Activated B cell treated with CpG ODN at 0.5 μM for 24 hours (primary cell): ENCODE data around the gene R3HDM2. TPM values are rescaled to one million over a fixed set of nuclear protein-coding genes. Genes with fewer than 3 reads are reported as not detected.
"Not testable (repeated sequence)": the region's sequence is repeated elsewhere in the genome, so short reads cannot be mapped to it uniquely, and the experiment has no call there.

ENCODE experiments used
- ATAC-seq: fragments of 200-7000 bp; cut with Tn5 transposase; one replicate; pipeline ENCODE4 v1.10.0; 2021; ENCODE audit warnings: low read depth, mild to moderate bottlenecking, moderate library complexity
- CTCF ChIA-PET: fragments of 350-600 bp; sonication (Branson Sonifier 250); formaldehyde crosslinking; loops from one replicate; lab custom pipeline; 2021; ENCODE audit warnings: antibody characterized with exemption; lab: Charles Lee
- POLR2A ChIA-PET: fragments of 350-600 bp; sonication (Branson Sonifier 250); formaldehyde crosslinking; loops from one replicate; lab custom pipeline; 2021; ENCODE audit warnings: antibody characterized with exemption; lab: Charles Lee
- DNase-seq: peaks from one replicate; pipeline ENCODE4 v3.0.0; 2022
- H3K27ac Mint-ChIP-seq: one replicate; pipeline ENCODE4 v1.8.0; 2020; ENCODE audit warnings: mixed read lengths
- H3K27me3 Mint-ChIP-seq: one replicate; pipeline ENCODE4 v1.8.0; 2021; ENCODE audit warnings: mixed read lengths
- H3K36me3 Mint-ChIP-seq: one replicate; pipeline ENCODE4 v1.8.0; 2021; ENCODE audit warnings: low read depth, mixed read lengths
- H3K4me1 Mint-ChIP-seq: one replicate; pipeline ENCODE4 v1.8.0; 2021; ENCODE audit warnings: mixed read lengths
- H3K4me3 Mint-ChIP-seq: one replicate; pipeline ENCODE4 v1.8.0; 2020; ENCODE audit warnings: mild to moderate bottlenecking, mixed read lengths
- H3K9me3 Mint-ChIP-seq: one replicate; pipeline ENCODE4 v1.8.0; 2020; ENCODE audit warnings: mixed read lengths
- CTCF ChIP-seq: fragments of 200-600 bp; IDR thresholded peaks from one replicate; pipeline ENCODE4 v1.8.0; 2022; ENCODE audit warnings: antibody characterized with exemption, mild to moderate bottlenecking
- intact Hi-C: fragments of 100-400 bp; cut with micrococcal nuclease; formaldehyde crosslinking; loops from one replicate; pipeline ENCODE4 v1.15.1; 2024
- total RNA-seq: library from RNA; stranded (reverse); gene quantifications from 2 replicates; pipeline ENCODE4 v1.2.3, GENCODE V29; 2022

Gene R3HDM2
- total RNA-seq, 1 donor from 2014 or later: 75.6 TPM

GRCh38 chr12:57342207-57342691 lies 88.6 kb downstream of the R3HDM2 start:
- intact Hi-C loops: no loop called here
- peaks cover 60% of the 10 kb centered on the region for H3K36me3 Mint-ChIP-seq
- ChIA-PET CTCF (no interaction called here), POLR2A (no interaction called here)
- DNase-seq (no peak), ATAC-seq (no peak)
- TF ChIP-seq CTCF: no peak
- no peaks in the 10 kb centered on the region for H3K27me3 Mint-ChIP-seq
- no peak overlapping the region for H3K4me3 Mint-ChIP-seq
- no peaks in the 10 kb centered on the region for H3K9me3 Mint-ChIP-seq
- peaks cover 7% of the 10 kb centered on the region for H3K4me1 Mint-ChIP-seq
- no peak overlapping the region for H3K27ac Mint-ChIP-seq

GRCh38 chr12:57341275-57341990 lies 89.4 kb downstream of the R3HDM2 start:
- ChIA-PET CTCF (no interaction called here), POLR2A (no interaction called here)
- no peaks in the 10 kb centered on the region for H3K9me3 Mint-ChIP-seq
- no peaks in the 10 kb centered on the region for H3K27me3 Mint-ChIP-seq
- intact Hi-C loops: no loop called here
- no peak overlapping the region for H3K27ac Mint-ChIP-seq
- H3K36me3 Mint-ChIP-seq: peaks cover 55% of the 10 kb centered on the region
- TF ChIP-seq CTCF: no peak
- H3K4me3 Mint-ChIP-seq: no peak overlapping the region
- DNase-seq: no peak
- H3K4me1 Mint-ChIP-seq: peaks cover 7% of the 10 kb centered on the region
- no peak for ATAC-seq

- no peaks in the 10 kb centered on the region for H3K27me3 Mint-ChIP-seq
- H3K27ac Mint-ChIP-seq: no peak overlapping the region
- no peak for DNase-seq
- intact Hi-C loops: no loop called here
- H3K9me3 Mint-ChIP-seq: no peaks in the 10 kb centered on the region
- CTCF ChIA-PET: no interaction called here
- no peak for ATAC-seq
- POLR2A ChIA-PET: no interaction called here
- no peak for TF ChIP-seq CTCF
- peaks cover 7% of the 10 kb centered on the region for H3K4me1 Mint-ChIP-seq
- H3K4me3 Mint-ChIP-seq: no peak overlapping the region
- peaks cover 57% of the 10 kb centered on the region for H3K36me3 Mint-ChIP-seq
Observed at GRCh38 chr12:57340104-57340503, 90.7 kb downstream of the R3HDM2 start.

GRCh38 chr12:57336299-57336698 lies 94.5 kb downstream of the R3HDM2 start:
- H3K4me3 Mint-ChIP-seq, H3K9me3 Mint-ChIP-seq, H3K27me3 Mint-ChIP-seq, H3K4me1 Mint-ChIP-seq, ATAC-seq, DNase-seq, CTCF ChIA-PET, H3K27ac Mint-ChIP-seq, POLR2A ChIA-PET, intact Hi-C loops: not testable (repeated sequence)
- peaks cover 35% of the 10 kb centered on the region for H3K36me3 Mint-ChIP-seq

- TF ChIP-seq CTCF: no peak
- peaks cover 34% of the 10 kb centered on the region for H3K36me3 Mint-ChIP-seq
- CTCF ChIA-PET: no interaction called here
- ATAC-seq (no peak), DNase-seq (no peak)
- H3K4me1 Mint-ChIP-seq: peaks cover 7% of the 10 kb centered on the region
- POLR2A ChIA-PET: no interaction called here
- no peaks in the 10 kb centered on the region for H3K27me3 Mint-ChIP-seq
- intact Hi-C loops: no loop called here
- H3K9me3 Mint-ChIP-seq: no peaks in the 10 kb centered on the region
- no peak overlapping the region for H3K27ac Mint-ChIP-seq
- H3K4me3 Mint-ChIP-seq: no peak overlapping the region
Observed at GRCh38 chr12:57334219-57334618, 96.6 kb downstream of the R3HDM2 start.
